HFF-Myc (cell line): ENCODE results near the gene KCNQ5.

ENCODE experiments used
- DNase-seq: peaks from one replicate; pipeline ENCODE4 v3.0.0-alpha.2; 2011; ENCODE audit warnings: low read depth; ENCODE audit errors: extremely low read depth
- H3K4me3 ChIP-seq: replicated peaks from 2 replicates; pipeline ENCODE4 v1.5.1; 2011; ENCODE audit warnings: low read depth, mild to moderate bottlenecking, control low read depth, low read length
- CTCF ChIP-seq: IDR thresholded peaks from 2 replicates; pipeline ENCODE4 v1.5.1; 2012; ENCODE audit warnings: mild to moderate bottlenecking, low read depth, low read length, control low read depth; ENCODE audit errors: missing control alignments

Gene KCNQ5

GRCh38 chr6:72624557-72625160 is 2.8 kb downstream of the KCNQ5 start:
- no peak overlapping the region for H3K4me3 ChIP-seq
- no peak for DNase-seq
- peak; percentile 67 for TF ChIP-seq CTCF

GRCh38 chr6:72626126-72626525 is 4.3 kb downstream of the KCNQ5 start:
- no peak for TF ChIP-seq CTCF
- no peak overlapping the region for H3K4me3 ChIP-seq
- no peak for DNase-seq

GRCh38 chr6:72627539-72627938 is 5.7 kb downstream of the KCNQ5 start:
- TF ChIP-seq CTCF = no peak
- no peak for DNase-seq
- no peak overlapping the region for H3K4me3 ChIP-seq

GRCh38 chr6:72631480-72631879 is 9.6 kb downstream of the KCNQ5 start:
- no peak overlapping the region for H3K4me3 ChIP-seq
- TF ChIP-seq CTCF = no peak
- DNase-seq = no peak

- no peak for DNase-seq
- H3K4me3 ChIP-seq = no peak overlapping the region
- TF ChIP-seq CTCF = no peak
These were observed 13.8 kb downstream of the KCNQ5 start for GRCh38 chr6:72635636-72636035.

- DNase-seq = no peak
- TF ChIP-seq CTCF = no peak
These were observed 14.4 kb downstream of the KCNQ5 start for GRCh38 chr6:72636215-72636614.

GRCh38 chr6:72636786-72637185 is 14.9 kb downstream of the KCNQ5 start:
- H3K4me3 ChIP-seq = no peak overlapping the region
- no peak for TF ChIP-seq CTCF

More at GRCh38 chr6:72636215-72636614, 14.4 kb downstream of the KCNQ5 start:
- no peak overlapping the region for H3K4me3 ChIP-seq

More at GRCh38 chr6:72636786-72637185, 14.9 kb downstream of the KCNQ5 start:
- no peak for DNase-seq
